Transverse colon (tissue), 4 donors: ENCODE data around the gene GPANK1. TPM values are rescaled to one million over a fixed set of nuclear protein-coding genes. Genes with fewer than 3 reads are reported as not detected.
A peak's percentile ranks its signal among the peaks of the same experiment; 100 is the strongest.

ENCODE experiments used
- DNase-seq: peaks from one replicate; pipeline ENCODE4 v3.0.0-alpha.2; 2019
- H3K27ac ChIP-seq, 4 donors: fragments of 200-600 bp; sonication (generic); 2 replicates each; pipeline ENCODE4 v1.5.1; 2016 to 2018; ENCODE audit warnings: inconsistent platforms in 4 of 4
- H3K27me3 ChIP-seq: fragments of 200-600 bp; sonication (generic); 2 replicates; pipeline ENCODE4 v1.5.1; 2017; ENCODE audit warnings: inconsistent platforms
- H3K36me3 ChIP-seq, 4 donors: fragments of 200-600 bp; sonication (generic); 2 replicates each; pipeline ENCODE4 v1.5.1; 2017 to 2019; ENCODE audit warnings: inconsistent platforms in 4 of 4
- H3K4me1 ChIP-seq, 4 donors: fragments of 200-600 bp; sonication (generic); 2 replicates each; pipeline ENCODE4 v1.5.1; 2017 to 2020; ENCODE audit warnings: inconsistent platforms in 4 of 4
- H3K4me3 ChIP-seq, 4 donors: fragments of 200-600 bp; sonication (generic); 1 replicate in 1 of 4; 2 replicates in 3 of 4; pipeline versions ENCODE4 v1.5.1 to v1.6.1; 2017 to 2019; ENCODE audit warnings: inconsistent platforms in 4 of 4
- H3K9me3 ChIP-seq, 2 donors: fragments of 200-600 bp; sonication (generic); 2 replicates each; pipeline ENCODE4 v1.5.1; 2017 to 2019; ENCODE audit warnings: inconsistent platforms in 2 of 2
- CTCF ChIP-seq, 5 experiments: fragments of 200-600 bp in 3 of 5; fragments of 450-650 bp in 2 of 5; sonication (generic) in 3 of 5; IDR thresholded peaks; 1 replicate in 2 of 5; 2 replicates in 3 of 5; pipeline ENCODE4 v1.5.1; 2016 to 2017; ENCODE audit warnings: antibody characterized with exemption in 5 of 5, inconsistent platforms in 3 of 5, mild to moderate bottlenecking in 2 of 5, moderate library complexity in 1 of 5
- EP300 ChIP-seq: sonication (generic); formaldehyde crosslinking; IDR thresholded peaks from one replicate; pipeline ENCODE4 v1.6.1; 2017; ENCODE audit warnings: antibody characterized with exemption, low read depth
- POLR2A ChIP-seq: fragments of 450-650 bp; IDR thresholded peaks from one replicate; pipeline ENCODE4 v1.6.1; 2016; ENCODE audit warnings: antibody characterized with exemption, mild to moderate bottlenecking, moderate library complexity
- POLR2AphosphoS5 ChIP-seq, 3 donors: sonication (generic); formaldehyde crosslinking; IDR thresholded peaks; one replicate each; pipeline ENCODE4 v1.6.1; 2016; ENCODE audit warnings: antibody characterized with exemption in 3 of 3
- WGBS, 2 donors: methylation state at CpG; one replicate each; pipeline ENCODE4 v1.1.5; 2018; ENCODE audit warnings: low coverage in 1 of 2; 5-methylcytosine and 5-hydroxymethylcytosine counted together
- in situ Hi-C, 4 donors: fragments of 200-750 bp; cut with MboI; loops; one replicate each; pipeline versions ENCODE4 v1.15.0 to v1.15.1; 2017; ENCODE audit warnings: low sequenced_read_pairs in 3 of 4, low pct_ligation_motif_present in 1 of 4, low pct_unique_long_range_greater_than_20kb in 1 of 4
- intact Hi-C: fragments of 100-400 bp; cut with DNase I; formaldehyde crosslinking; loops from one replicate; pipeline ENCODE4 v1.15.1; 2023; ENCODE audit warnings: low total_unique reads
- total RNA-seq, 4 donors: library from RNA; depleted of rRNA; stranded (reverse); fragments of >200 nt; gene quantifications; one replicate each; pipeline ENCODE4 v1.1.0, GENCODE V29; 2016

GPANK1 gene
- total RNA-seq, 4 donors from 2014 or later, result 2.4 to 32.9 (median 23.2) TPM

GRCh38 chr6:31680226-31681134 lies 15.7 kb upstream of the GPANK1 start, which contains the start of gene LY6G5C:
Gene LY6G5C (minus strand): TSS chr6:31681067. CDS start chr6:31680373, 694 bp downstream.
- in situ Hi-C loops (loop anchor here in 1 of 4 donors (10.0 kb wide), 1 partner anchor 84 kb away; the partner anchor contains the start of gene SAPCD1), intact Hi-C loops (loop anchor here (10.0 kb wide), 1 partner anchor 154 kb away; no protein-coding TSS in a partner anchor)
- peak; percentile 89 for DNase-seq
- 0 to 12% methylated on average over 12 to 16 of the region's 17 CpGs for WGBS, 2 donors
- Histone ChIP-seq H3K9me3 (no peaks in the 10 kb centered on the region), H3K4me1 (peaks cover 5 to 26% (median 11%) of the 10 kb centered on the region in 4 donors), H3K27me3 (no peaks in the 10 kb centered on the region), H3K27ac (peak within 1 kb of the TSS; percentile 70 to 85 (median 78)), H3K36me3 (no peaks in the 10 kb centered on the region), H3K4me3 (peak within 1 kb of the TSS; percentile 42 to 63 (median 43))
- TF ChIP-seq POLR2AphosphoS5 (IDR thresholded peaks at IDR 0.05) (peak in 2 of 3 donors; percentile 23 to 57), POLR2A (no peak), CTCF (IDR thresholded peaks at IDR 0.05) (peak; percentile 52 to 78 (median 69))

DNA sequence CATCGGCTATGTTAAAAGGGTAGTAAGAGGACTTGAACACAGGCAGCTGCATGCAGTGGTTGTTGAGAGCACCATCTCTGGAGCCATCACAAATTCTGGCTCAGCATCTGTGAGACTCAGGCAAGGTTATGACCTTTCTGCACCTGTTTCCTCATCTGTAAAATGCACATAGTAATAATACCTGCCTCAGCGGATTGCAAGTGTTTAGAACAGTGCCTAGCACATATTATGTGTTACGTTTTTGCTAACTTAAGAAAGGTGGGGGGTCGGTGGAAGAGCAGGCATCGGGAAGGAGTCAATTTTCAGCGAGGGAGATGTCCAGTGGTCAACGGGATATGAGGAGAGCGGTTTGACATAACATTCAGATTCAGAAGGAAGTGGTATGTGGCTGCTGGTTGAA lies 13.2 kb upstream of the GPANK1 start:
- H3K9me3 ChIP-seq, result no peaks in the 10 kb centered on the region
- intact Hi-C loops, result no loop called here
- 64 to 75% methylated on average over 6 to 8 of the region's 8 CpGs for WGBS, 2 donors
- peaks cover 5 to 22% (median 11%) of the 10 kb centered on the region in 4 donors for H3K4me1 ChIP-seq
- no peak overlapping the region for H3K4me3 ChIP-seq
- no peaks in the 10 kb centered on the region for H3K36me3 ChIP-seq
- in situ Hi-C loops, result loop anchor here in 1 of 4 donors (10.0 kb wide), 1 partner anchor 277 kb away; the partner anchor contains the start of genes NELFE and SKIC2
- H3K27me3 ChIP-seq, result no peaks in the 10 kb centered on the region
- TF ChIP-seq CTCF (IDR thresholded peaks at IDR 0.05) (no peak), POLR2AphosphoS5 (IDR thresholded peaks at IDR 0.05) (no peak), EP300 (no peak), POLR2A (no peak)
- H3K27ac ChIP-seq, result no peak overlapping the region
- no peak for DNase-seq

DNA sequence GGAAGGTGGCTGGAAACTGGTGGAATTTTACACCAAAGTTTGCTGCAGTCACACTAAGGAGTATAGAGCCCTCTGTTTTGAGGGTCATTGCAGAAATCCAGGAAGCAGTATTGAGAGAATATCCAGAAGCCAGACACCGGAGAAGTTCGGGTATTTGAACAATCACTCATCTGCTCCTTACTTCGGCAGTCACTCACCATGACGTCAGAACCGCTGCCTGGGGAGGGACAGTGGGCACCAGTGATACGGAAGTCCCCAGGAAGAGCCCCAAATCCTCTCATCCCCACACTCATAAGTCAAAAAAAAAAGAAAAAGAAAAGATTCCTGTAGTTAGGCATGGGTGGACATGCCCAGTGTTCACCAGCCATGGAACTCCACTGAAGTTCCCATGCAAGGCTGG lies 12.1 kb upstream of the GPANK1 start:
- WGBS, 2 donors, result 83 to 85% methylated on average over 5 to 6 of the region's 6 CpGs
- no peak for DNase-seq
- Histone ChIP-seq H3K4me1 (peaks cover 5 to 17% (median 10%) of the 10 kb centered on the region in 4 donors), H3K9me3 (no peaks in the 10 kb centered on the region), H3K27ac (no peak overlapping the region), H3K36me3 (peaks cover 0 to 8% (median 3%) of the 10 kb centered on the region in 4 donors), H3K4me3 (no peak overlapping the region), H3K27me3 (no peaks in the 10 kb centered on the region)
- no peak for TF ChIP-seq CTCF (IDR thresholded peaks at IDR 0.05)
- no peak for TF ChIP-seq POLR2A
- no peak for TF ChIP-seq EP300
- no peak for TF ChIP-seq POLR2AphosphoS5 (IDR thresholded peaks at IDR 0.05)
- intact Hi-C loops (no loop called here), in situ Hi-C loops (loop anchor here in 1 of 4 donors (10.0 kb wide), 1 partner anchor 278 kb away; the partner anchor contains the start of genes NELFE and SKIC2)

- 73% methylated on average over 4 of the region's 4 CpGs; no CpG with 5 or more reads in 1 of the 2 donors for WGBS, 2 donors
- Histone ChIP-seq H3K4me1 (peaks cover 1 to 12% (median 5%) of the 10 kb centered on the region in 4 donors), H3K4me3 (no peak overlapping the region), H3K27ac (no peak overlapping the region), H3K27me3 (no peaks in the 10 kb centered on the region), H3K36me3 (peaks cover 0 to 13% (median 4%) of the 10 kb centered on the region in 4 donors), H3K9me3 (no peaks in the 10 kb centered on the region)
- DNase-seq, result no peak
- intact Hi-C loops, result no loop called here
- TF ChIP-seq POLR2A (no peak), EP300 (no peak), POLR2AphosphoS5 (IDR thresholded peaks at IDR 0.05) (no peak)
- in situ Hi-C loops, result loop anchor here in 1 of 4 donors (10.0 kb wide), 1 partner anchor 278 kb away; the partner anchor contains the start of genes NELFE and SKIC2
Observed at GRCh38 chr6:31676322-31676903, 11.6 kb upstream of the GPANK1 start.
